H9 (cell line): ENCODE data around the gene CHID1. TPM values are rescaled to one million over a fixed set of nuclear protein-coding genes. Genes with fewer than 3 reads are reported as not detected.
A peak's percentile ranks its signal among the peaks of the same experiment; 100 is the strongest.

Experiments
- DNase-seq: peaks from one replicate; pipeline ENCODE4 v3.0.0-alpha.2; 2017
- H2AFZ ChIP-seq: one replicate; pipeline ENCODE4 v1.6.1; 2013; ENCODE audit warnings: mild to moderate bottlenecking, low read length, control low read depth, moderate library complexity
- H2AK5ac ChIP-seq: 2 replicates; pipeline ENCODE4 v1.6.1; 2013; ENCODE audit warnings: low read length, control low read depth, mixed read lengths; ENCODE audit not compliant: insufficient read length
- H2BK120ac ChIP-seq: one replicate; pipeline ENCODE4 v1.6.1; 2013; ENCODE audit warnings: low read depth, mild to moderate bottlenecking, low read length, control low read depth, inconsistent platforms; ENCODE audit not compliant: poor library complexity, severe bottlenecking
- H2BK12ac ChIP-seq: 2 replicates; pipeline ENCODE4 v1.6.1; 2013; ENCODE audit warnings: low read length, control low read depth, mixed read lengths, low read depth; ENCODE audit not compliant: insufficient read length
- H2BK15ac ChIP-seq: 2 replicates; pipeline ENCODE4 v1.6.1; 2013; ENCODE audit warnings: low read depth, low read length, control low read depth
- H2BK20ac ChIP-seq: one replicate; pipeline ENCODE4 v1.6.1; 2013; ENCODE audit warnings: low read depth, mild to moderate bottlenecking, low read length, control low read depth, inconsistent platforms; ENCODE audit not compliant: poor library complexity, severe bottlenecking
- H2BK5ac ChIP-seq: 2 replicates; pipeline ENCODE4 v1.6.1; 2013; ENCODE audit warnings: low read length, control low read depth, mixed read lengths; ENCODE audit not compliant: insufficient read length
- H3K14ac ChIP-seq: 2 replicates; pipeline ENCODE4 v1.6.1; 2013; ENCODE audit warnings: low read length, control low read depth; ENCODE audit not compliant: insufficient read depth
- H3K18ac ChIP-seq: 2 replicates; pipeline ENCODE4 v1.6.1; 2013; ENCODE audit warnings: low read depth, mild to moderate bottlenecking, mixed read lengths, low read length, control low read depth; ENCODE audit not compliant: insufficient read length
- H3K23ac ChIP-seq: 2 replicates; pipeline ENCODE4 v1.6.1; 2013; ENCODE audit warnings: low read length, control low read depth, mixed read lengths, low read depth; ENCODE audit not compliant: insufficient read length
- H3K23me2 ChIP-seq: 2 replicates; pipeline ENCODE4 v1.6.1; 2013; ENCODE audit warnings: low read depth, mild to moderate bottlenecking, mixed read lengths, low read length, control low read depth; ENCODE audit not compliant: insufficient read length, poor library complexity, severe bottlenecking
- H3K27ac ChIP-seq: 2 replicates; pipeline ENCODE4 v1.5.1; 2013; ENCODE audit warnings: low read length, control low read depth, mixed read lengths, low read depth; ENCODE audit not compliant: insufficient read length
- H3K27me3 ChIP-seq: 2 replicates; pipeline ENCODE4 v1.6.1; 2013; ENCODE audit warnings: low read length, control low read depth, inconsistent platforms; ENCODE audit not compliant: insufficient read depth
- H3K4ac ChIP-seq: 2 replicates; pipeline ENCODE4 v1.6.1; 2013; ENCODE audit warnings: low read depth, mild to moderate bottlenecking, control low read depth, inconsistent platforms, low read length, moderate library complexity
- H3K4me1 ChIP-seq: 2 replicates; pipeline ENCODE4 v1.6.1; 2013; ENCODE audit warnings: low read length, control low read depth, inconsistent platforms; ENCODE audit not compliant: insufficient read depth
- H3K4me2 ChIP-seq: 2 replicates; pipeline ENCODE4 v1.6.1; 2013; ENCODE audit warnings: low read length, control low read depth, mixed read lengths; ENCODE audit not compliant: insufficient read length, insufficient read depth
- H3K56ac ChIP-seq: 2 replicates; pipeline ENCODE4 v1.6.1; 2013; ENCODE audit warnings: low read depth, mild to moderate bottlenecking, mixed read lengths, low read length, control low read depth; ENCODE audit not compliant: insufficient read length
- H3K79me1 ChIP-seq: 2 replicates; pipeline ENCODE4 v1.6.1; 2013; ENCODE audit warnings: low read depth, mild to moderate bottlenecking, moderate library complexity, low read length, control low read depth, inconsistent platforms; ENCODE audit not compliant: insufficient read depth, poor library complexity, severe bottlenecking
- H3K79me2 ChIP-seq: 2 replicates; pipeline ENCODE4 v1.6.1; 2013; ENCODE audit warnings: low read length, control low read depth, inconsistent platforms; ENCODE audit not compliant: insufficient read depth
- H3K9ac ChIP-seq: 2 replicates; pipeline ENCODE4 v1.6.1; 2013; ENCODE audit warnings: low read length, control low read depth, mixed read lengths; ENCODE audit not compliant: insufficient read length; ENCODE audit errors: extremely low read depth
- H3K9me3 ChIP-seq: one replicate; pipeline ENCODE4 v1.6.1; 2013; ENCODE audit warnings: low read depth, low read length, inconsistent platforms; ENCODE audit not compliant: control insufficient read depth
- H3T11ph ChIP-seq: one replicate; pipeline ENCODE4 v1.6.1; 2013; ENCODE audit warnings: mild to moderate bottlenecking, low read length, control low read depth, inconsistent platforms
- H4K20me1 ChIP-seq: one replicate; pipeline ENCODE4 v1.6.1; 2013; ENCODE audit not compliant: control insufficient read depth, insufficient read length, insufficient read depth
- H4K5ac ChIP-seq: 2 replicates; pipeline ENCODE4 v1.6.1; 2013; ENCODE audit warnings: low read depth, mild to moderate bottlenecking, mixed read lengths, low read length, control low read depth; ENCODE audit not compliant: insufficient read length
- H4K8ac ChIP-seq: replicated peaks from 2 replicates; pipeline ENCODE4 v1.6.1; 2013; ENCODE audit warnings: low read length, control low read depth, mixed read lengths, low read depth; ENCODE audit not compliant: insufficient read length
- H4K91ac ChIP-seq: 2 replicates; pipeline ENCODE4 v1.6.1; 2013; ENCODE audit warnings: low read depth, mild to moderate bottlenecking, moderate library complexity, mixed read lengths, low read length, control low read depth; ENCODE audit not compliant: insufficient read length
- H3K27ac Mint-ChIP-seq, 3 experiments: 2 replicates in 2 of 3; 3 replicates in 1 of 3; pipeline ENCODE4 v1.8.0; 2020 to 2021; ENCODE audit warnings: mixed read lengths in 3 of 3, mild to moderate bottlenecking in 1 of 3, moderate library complexity in 1 of 3
- H3K27me3 Mint-ChIP-seq: 2 replicates; pipeline ENCODE4 v1.8.0; 2021; ENCODE audit warnings: low read depth, mild to moderate bottlenecking, moderate library complexity, mixed read lengths
- H3K36me3 Mint-ChIP-seq, 3 experiments: 2 replicates in 2 of 3; 3 replicates in 1 of 3; pipeline ENCODE4 v1.8.0; 2020 to 2021; ENCODE audit warnings: low read depth in 3 of 3, mixed read lengths in 3 of 3; ENCODE audit not compliant: insufficient read depth in 1 of 3
- H3K4me1 Mint-ChIP-seq, 2 experiments: 2 replicates each; pipeline ENCODE4 v1.8.0; 2020; ENCODE audit warnings: mixed read lengths in 2 of 2
- H3K4me3 Mint-ChIP-seq, 2 experiments: 2 replicates in 1 of 2; 3 replicates in 1 of 2; pipeline ENCODE4 v1.8.0; 2020 to 2021; ENCODE audit warnings: mild to moderate bottlenecking in 2 of 2, mixed read lengths in 2 of 2, moderate library complexity in 1 of 2
- H3K9me3 Mint-ChIP-seq, 2 experiments: 2 replicates in 1 of 2; 3 replicates in 1 of 2; pipeline ENCODE4 v1.8.0; 2020; ENCODE audit warnings: mild to moderate bottlenecking in 2 of 2, mixed read lengths in 2 of 2, moderate library complexity in 1 of 2
- CTCF ChIP-seq: fragments of 200-600 bp; sonication (generic); conservative IDR thresholded peaks from 3 replicates; pipeline ENCODE4 v1.8.0; 2021; ENCODE audit warnings: antibody characterized with exemption, mild to moderate bottlenecking
- WGBS: extraction: QIAGEN DNeasy Blood & Tissue Kit; methylation state at CpG from one replicate; pipeline ENCODE4 v1.1.7; 2013; ENCODE audit warnings: missing lambda C conversion rate, low lambda C conversion rate, mixed read lengths; ENCODE audit not compliant: insufficient read length; ENCODE audit errors: extremely low coverage; 5-methylcytosine and 5-hydroxymethylcytosine counted together
- total RNA-seq: library from RNA; stranded (reverse); gene quantifications from 2 replicates; pipeline ENCODE4 v1.2.1, GENCODE V29; 2021

CHID1 gene
- total RNA-seq, 1 experiment from 2014 or later: 89.4 TPM

GRCh38 chr11:900545-900944 is 10.1 kb downstream of the CHID1 start:
- peak overlapping the region in 1 of 3 experiments; percentile 48; a peak in 1 of 7 replicates for H3K27ac Mint-ChIP-seq

More at GRCh38 chr11:900545-900944, 10.1 kb downstream of the CHID1 start:
- Histone ChIP-seq H3K9ac (no peak overlapping the region), H3K18ac (no peak overlapping the region), H2BK12ac (no peak overlapping the region), H3T11ph (no peak overlapping the region), H2BK5ac (no peak overlapping the region), H4K5ac (no peak overlapping the region), H2AFZ (no peak overlapping the region), H2AK5ac (no peak overlapping the region), H2BK20ac (no peak overlapping the region), H2BK120ac (no peak overlapping the region), H3K9me3 (no peaks in the 10 kb centered on the region), H4K20me1 (no peaks in the 10 kb centered on the region), H4K91ac (no peak overlapping the region), H3K79me1 (no peaks in the 10 kb centered on the region), H3K23me2 (no peaks in the 10 kb centered on the region), H4K8ac (no peak overlapping the region), H3K23ac (no peak overlapping the region), H3K4me2 (no peak overlapping the region), H3K14ac (no peak overlapping the region), H3K27me3 (no peaks in the 10 kb centered on the region), H3K4me1 (no peaks in the 10 kb centered on the region), H3K27ac (no peak overlapping the region), H3K4ac (no peak overlapping the region), H3K79me2 (no peaks in the 10 kb centered on the region), H2BK15ac (no peak overlapping the region), H3K56ac (no peak overlapping the region)
- no peaks in the 10 kb centered on the region for H3K9me3 Mint-ChIP-seq
- DNase-seq: no peak
- TF ChIP-seq CTCF: no peak
- peaks cover 31 to 67% (median 55%) of the 10 kb centered on the region in 3 experiments; a peak in 6 of 7 replicates for H3K36me3 Mint-ChIP-seq
- no CpG with 5 or more reads among the region's 7 CpGs for WGBS
- no peak overlapping the region for H3K4me3 Mint-ChIP-seq
- no peaks in the 10 kb centered on the region for H3K27me3 Mint-ChIP-seq
- H3K4me1 Mint-ChIP-seq: no peaks in the 10 kb centered on the region
